NCI-H1092 (cell line): Measurements from ENCODE around the gene CCDC54.

Experiments used
- DNase-seq: peaks from one replicate; lab custom pipeline; 2025; lab: John Stamatoyannopoulos, UW

CCDC54 gene

DNA sequence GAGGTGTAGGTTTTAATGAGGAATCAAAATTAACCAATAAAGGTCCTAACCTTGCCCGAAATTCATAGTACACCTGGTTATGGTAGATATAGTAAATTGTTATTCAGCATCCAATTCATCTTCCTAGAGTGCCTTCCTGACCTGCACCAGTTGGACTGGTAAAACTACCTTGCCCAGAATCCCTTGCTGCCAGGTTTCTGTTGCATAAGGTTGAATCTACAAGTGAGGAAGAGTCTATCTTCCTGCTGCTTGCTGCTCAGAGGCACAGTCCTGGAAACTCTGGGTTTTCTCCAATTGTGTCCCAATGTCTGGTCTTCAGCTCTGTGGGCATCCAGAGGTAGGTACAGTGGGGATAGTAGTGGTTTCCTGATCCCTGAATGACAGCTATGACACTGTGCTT, 17.3 kb downstream of the CCDC54 start:
- no peak for DNase-seq

DNA sequence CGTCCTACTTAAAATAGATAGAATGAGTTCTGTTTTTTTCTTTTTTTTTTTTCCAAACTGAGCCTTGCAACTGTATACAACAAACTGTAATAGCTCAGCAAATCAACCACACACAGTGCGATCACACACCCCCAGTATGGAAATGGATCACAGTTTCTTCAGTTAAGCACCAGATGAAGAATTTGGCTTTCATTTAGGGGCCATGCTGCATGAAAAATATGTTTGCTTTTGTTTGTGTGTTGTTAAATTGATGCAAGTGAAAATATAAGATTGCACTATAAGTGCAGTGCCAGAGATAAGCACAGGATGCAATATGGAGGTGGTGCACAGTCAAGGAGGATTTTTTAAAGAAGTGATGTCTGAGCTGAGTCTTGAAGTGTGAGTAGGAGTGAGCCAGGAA, 17.8 kb downstream of the CCDC54 start:
- no peak for DNase-seq

DNA sequence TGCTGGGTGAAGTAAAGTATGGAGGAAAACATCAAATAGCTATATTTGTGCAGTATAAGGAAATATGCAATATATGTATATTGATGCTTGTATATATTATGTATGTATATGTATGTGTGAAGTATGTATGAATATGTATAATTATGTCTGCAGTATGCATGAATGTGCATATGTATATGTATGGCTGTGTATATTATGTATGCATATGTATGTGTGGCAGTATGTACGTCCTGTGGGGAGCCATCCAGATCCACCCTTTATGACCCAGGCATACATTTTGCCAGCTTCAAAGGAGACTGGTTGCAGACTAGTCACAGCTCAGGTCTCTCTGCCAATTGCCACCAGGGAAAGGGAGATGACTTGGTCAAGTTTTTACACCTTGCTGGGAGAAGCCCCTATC, 24.1 kb downstream of the CCDC54 start:
- no peak for DNase-seq

DNA sequence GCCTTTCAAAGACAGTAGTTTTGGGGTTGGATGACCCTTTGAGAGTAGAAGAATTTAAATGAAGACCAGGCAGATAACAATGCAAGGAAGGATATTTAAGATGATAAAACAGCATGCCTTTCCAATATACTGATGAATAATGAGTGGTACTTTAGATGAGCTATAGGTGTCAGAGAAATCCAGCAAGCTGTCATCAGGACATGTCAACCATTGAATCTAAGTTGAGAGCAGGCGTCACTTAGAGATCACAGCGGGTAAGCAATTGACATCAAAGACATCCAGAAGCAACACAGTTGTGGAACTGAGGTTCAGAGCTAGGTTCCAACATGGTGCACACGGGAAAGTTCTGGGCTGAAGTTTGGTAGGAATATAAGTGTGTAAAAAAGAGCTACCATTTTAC, 25.0 kb downstream of the CCDC54 start:
- DNase-seq: no peak

DNA sequence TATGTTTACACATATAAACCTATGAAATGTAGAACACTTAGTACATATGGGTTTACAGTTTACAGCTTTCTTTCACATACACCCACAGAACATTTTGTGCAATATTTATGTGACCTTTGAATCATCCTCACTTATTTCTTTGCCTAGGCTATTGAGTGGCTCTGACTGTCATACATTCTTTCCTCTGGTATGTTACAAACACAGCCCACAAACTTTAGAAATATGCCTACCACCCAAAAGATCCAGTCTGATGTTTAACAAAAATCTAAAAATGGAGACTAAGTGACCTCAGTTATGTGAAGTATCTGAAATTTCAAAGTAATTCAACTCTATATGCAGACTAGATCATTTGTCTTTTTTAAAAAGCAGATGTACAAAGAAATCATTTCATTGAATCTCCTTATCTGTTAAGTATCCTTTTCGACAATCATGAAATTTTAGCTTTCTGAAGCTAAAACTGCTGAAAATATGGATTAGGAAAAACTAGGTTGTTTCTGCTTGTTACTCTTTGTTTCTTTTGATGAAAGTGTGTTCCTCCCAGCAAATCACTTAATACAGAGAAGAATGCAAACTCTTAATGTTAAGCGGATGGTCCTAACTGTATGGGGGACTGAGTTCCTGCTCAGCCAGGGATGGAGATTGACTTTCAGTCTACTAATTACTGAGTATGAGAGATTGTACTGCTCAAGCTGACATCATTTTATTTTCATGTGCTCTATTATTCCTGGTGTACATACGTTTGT, 27.7 kb downstream of the CCDC54 start:
- no peak for DNase-seq

DNA sequence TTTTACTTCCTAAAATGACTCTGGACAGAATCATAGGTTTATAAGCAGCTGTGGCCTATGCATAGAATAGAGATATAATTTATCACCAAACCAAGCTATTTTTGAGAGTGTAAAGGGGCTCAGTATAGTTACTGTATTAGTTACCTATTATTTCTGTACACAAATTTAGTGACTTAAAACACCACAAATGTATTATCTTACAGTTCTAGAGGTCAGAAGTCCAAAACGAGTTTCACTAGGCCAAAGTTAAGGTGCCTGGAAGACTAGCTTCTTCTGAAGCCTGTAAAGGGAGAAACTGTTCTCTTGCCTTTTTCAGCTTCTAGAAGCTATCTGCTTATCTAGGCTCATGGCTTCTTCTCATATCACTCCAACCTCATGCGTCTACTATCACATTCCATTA, 30.1 kb downstream of the CCDC54 start:
- no peak for DNase-seq

DNA sequence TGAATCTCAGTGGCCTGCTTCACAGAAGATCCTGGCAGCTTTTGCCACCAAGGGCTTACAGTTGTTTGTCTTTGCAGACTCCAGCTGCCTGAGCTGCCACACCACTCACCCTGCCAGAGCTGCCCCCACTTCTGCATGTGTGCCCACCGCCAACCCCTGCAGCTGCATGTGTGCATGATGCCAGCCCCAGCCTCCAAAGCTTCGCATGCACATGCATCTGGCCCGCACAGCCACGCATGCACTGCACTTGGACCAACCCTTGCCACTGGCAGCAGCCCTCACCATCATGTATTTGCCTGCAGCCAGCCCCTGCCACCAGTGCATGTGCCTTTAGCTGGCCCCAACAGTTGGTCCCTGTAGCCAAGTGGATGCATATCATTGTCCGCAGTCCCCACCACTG, 31.3 kb downstream of the CCDC54 start:
- no peak for DNase-seq

DNA sequence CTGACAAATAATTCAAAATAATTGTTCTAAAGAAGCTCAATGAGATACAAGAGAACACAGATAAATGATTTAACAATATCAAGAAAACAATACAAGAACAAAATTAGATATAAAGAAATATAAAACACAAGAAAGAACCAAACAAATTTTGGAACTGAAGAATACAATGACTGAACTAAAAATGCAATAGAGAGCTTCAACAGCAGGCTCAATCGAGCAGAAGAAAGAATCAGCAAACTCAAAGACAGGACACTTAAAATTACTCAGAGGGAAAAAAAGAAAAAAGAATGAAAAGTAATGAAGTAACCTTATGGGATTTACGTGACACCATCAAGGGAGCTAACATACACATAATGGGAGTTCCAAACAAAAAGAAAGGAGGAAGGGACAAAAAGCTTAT, 32.1 kb downstream of the CCDC54 start:
- DNase-seq: no peak

DNA sequence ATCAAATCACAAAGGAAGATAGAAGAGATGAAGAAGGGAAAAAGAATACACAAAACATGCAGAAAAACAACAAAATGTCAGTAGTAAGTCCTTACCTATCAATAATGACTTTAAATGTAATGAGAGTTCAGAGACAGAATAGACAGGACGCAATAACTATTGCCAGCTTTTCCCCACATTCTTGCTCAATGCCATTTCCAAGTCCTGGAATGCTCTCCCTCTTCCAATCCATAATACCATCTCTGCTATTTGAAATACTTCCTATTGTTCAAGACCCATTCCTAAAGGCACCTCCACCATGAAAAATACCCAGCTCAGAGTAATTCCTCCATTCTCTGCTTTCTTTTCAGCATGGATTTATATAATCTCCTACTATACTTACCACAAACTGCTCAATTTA, 33.4 kb downstream of the CCDC54 start:
- no peak for DNase-seq

DNA sequence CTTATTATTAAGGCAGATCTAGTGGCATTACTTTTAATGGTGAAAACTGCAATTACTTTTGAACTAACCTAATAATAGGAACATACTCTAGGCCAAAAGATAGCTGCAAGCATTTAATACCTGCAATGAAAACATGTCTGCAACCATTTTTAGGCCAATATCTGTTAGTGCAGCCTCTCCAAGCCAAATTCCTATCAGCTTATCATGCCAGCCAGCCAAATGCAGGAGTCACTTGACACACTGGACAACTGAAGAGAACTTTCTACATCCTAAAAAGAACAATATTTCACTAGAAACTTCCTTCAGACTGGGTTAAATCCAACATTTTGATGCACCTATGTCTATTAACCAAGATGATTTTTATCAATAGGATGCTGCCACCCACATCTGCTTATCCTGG, 33.8 kb downstream of the CCDC54 start:
- no peak for DNase-seq

DNA sequence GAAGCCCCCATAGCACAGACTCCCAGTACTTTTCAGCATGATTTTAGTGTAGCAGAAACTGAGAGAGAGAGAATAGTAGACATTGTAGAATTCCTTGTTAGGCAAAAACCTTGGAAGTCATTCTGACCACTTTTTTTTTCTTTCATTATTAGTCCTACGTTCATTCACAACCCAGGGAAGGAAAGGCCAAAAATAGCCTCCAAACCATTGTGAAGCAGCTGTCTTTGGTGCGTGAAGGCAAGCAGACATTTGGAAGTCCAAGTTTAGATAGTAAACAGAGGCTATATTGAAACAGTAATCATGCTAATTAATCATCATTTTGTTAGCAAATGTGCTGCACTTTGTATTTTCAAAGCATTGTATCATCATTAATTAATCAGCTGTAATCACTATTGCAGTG, 34.5 kb downstream of the CCDC54 start:
- DNase-seq: no peak

DNA sequence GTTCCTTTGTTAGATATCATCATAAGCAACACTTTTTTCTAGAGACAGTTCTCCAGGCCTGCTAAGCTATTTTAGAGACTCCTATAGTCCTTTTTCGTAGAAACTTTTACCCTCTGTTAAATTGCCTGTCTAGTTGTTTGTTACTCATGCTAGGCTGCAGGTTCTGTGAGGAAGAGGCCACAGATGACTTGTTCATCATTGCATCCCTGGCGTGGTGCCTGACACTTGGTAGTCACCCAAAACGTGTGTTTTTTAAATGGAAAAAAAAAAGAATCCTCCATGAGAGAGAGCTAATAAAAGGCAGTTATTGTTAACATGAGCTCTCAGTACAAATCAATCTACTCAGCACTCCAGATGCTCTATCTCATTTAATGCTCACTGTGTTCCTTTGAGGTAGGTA, 35.1 kb downstream of the CCDC54 start:
- no peak for DNase-seq

DNA sequence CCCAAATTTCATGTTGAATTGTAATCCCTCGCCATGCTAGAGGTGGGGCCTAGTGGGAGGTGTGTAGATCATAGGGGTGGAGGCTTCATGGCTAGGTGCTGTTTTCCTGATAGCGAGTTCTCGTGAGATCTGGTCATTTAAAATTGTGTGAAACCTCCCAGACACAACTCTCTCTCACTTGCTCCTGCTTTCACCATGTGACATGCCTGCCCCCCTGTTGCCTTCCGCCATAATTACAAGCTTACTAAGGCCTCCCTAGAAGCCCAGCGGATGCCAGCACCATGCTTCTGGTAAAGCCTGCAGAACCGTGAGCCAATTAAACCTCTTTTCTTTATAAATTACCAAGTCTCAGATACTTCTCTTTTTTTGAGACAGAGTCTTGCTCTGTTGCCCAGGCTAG, 36.0 kb downstream of the CCDC54 start:
- no peak for DNase-seq

DNA sequence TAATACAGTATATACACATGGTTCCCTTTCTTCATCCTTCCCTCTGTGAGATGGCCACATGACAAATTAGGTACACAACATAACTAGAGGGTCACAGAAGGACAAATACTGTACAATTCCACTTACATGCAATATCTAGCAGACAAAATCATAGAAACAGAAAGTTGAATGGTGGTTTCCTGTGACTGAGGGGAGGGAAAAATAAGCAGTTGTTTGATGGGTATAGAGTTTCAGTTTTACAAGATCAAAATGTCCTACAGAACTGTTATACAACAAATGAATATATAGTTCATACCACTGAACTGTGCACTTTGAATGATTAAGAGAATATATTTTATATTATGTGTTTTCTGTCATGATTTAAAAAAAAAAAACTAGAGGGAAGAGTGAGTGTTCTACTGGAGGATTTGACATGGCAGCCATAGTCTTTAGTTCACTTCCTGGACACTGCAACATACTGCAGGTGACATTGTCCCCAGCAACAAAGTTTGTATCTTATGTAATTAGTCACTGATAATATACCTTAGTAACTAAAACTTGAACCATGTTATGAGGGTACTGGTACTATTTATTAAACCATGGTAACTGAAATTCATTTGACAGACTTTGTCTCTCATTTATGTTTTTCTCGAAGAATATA, 37.2 kb downstream of the CCDC54 start:
- no peak for DNase-seq

DNA sequence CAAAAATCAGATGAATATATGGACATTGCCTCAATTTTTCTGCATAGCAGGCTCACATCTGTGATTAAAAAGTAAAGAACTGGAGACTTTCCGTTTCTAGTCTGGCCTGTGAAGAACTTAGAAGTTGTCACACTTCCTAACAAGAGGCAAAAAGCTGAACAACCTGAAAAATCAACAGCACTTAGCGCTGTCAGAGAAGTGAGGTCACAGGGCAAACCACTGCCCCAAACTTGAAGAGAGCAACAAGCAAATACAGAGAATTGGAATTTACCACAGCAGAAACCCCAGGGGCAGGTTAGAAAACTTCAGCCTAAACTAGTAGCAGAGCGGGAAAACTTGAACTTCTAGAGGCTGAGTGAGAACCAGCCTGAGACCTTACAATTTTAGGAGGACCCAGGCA, 38.9 kb downstream of the CCDC54 start:
- no peak for DNase-seq

DNA sequence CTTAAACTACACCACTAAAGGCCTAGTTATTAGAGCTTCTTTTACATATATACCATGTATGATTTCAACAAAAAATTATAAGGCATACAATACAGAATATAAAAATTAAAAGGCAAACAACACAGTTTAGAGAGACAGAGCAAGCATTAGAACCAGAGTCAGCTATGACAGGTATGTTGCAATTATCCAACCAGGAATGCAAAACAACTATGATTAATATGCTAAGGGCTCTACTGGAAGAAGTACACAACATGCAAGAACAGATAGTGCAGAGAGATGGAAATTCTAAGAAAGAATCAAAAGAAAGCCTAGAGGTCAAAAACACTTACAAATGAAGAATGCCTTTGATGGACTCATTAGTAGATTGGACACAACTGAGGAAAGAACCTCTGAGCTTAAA, 39.6 kb downstream of the CCDC54 start:
- no peak for DNase-seq

DNA sequence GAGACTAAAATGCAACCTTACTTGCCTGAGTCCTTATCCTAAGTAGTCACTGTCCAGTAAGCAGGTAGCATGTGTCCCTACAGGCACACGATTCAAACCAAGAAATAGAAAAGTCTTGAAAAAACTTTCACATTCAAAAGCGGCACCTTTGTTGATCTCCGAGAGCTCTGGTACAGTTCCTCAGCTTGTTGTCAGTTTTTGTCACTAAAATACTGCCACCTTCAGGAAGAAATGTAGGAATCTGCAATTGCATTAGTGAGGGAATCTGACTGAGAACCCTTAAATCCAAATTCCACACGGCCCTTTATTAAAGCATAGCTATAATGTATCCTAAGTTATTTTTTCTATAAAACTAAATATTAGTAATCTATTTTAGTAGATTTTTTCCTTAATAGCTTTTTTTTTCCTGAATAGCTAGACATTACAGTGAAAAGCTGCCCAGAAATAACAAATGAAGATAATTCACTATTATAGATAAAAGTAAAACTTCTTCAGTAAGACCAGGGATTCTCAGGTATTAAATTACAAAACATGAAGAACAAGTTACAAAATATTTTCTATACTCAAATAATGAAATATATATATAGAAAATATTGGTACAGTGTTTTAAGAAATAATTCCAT, 44.0 kb downstream of the CCDC54 start:
- peak; percentile 4 for DNase-seq

DNA sequence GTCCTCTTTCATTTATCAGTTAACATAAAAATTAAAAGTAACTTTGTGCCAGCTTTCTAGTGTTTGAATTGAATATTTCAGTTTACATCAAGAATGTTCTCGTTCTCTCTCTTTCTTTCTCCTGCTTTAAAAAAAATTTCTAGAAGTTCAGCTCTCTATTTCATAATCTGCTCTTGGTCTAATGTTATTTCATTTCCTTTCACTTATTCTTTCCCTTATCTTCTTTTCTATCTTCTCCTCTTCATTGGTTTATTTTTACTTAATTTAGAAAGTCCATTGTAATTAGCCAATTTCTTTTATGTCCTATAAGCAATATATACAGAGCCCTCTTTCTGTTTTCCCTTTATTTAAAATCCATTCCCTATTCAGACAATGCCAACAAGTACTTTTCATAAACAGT, 44.6 kb downstream of the CCDC54 start:
- DNase-seq: no peak

DNA sequence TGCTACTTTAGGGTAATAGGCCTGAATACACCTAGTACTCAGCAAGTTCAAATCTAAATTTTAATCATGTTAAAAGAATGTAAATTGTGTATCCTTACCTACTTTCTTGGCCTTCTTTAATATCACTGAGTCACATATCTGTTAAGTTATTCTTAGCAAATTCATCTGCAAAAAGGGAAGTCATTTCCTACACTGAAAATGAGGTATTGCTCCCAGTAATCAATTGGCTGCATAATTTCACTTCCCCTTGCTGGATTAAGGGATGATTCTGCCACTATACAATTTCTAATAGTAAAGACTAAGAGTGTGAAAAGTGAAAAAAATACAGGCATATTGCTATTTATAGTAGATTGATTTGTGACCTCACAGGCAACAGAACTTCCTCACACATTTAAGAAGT, 47.8 kb downstream of the CCDC54 start:
- DNase-seq: no peak

DNA sequence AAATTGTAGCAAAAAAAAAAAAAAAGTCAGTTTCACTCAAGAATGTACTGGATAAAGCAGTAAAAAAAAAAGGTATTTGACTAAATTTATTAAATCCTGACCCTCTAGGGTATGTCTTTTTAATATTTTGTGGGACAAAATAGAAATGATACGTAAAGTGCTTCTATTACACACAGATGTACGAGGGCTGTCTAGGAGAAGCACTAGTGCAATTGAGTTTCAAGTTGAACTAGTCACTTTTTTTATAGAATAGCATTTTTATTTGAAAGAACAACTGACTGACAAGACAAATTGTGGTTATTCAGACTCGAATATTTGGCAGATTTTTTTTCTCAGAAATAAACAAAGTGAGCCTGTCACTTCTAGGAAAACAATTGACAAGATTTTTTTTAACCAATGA, 49.0 kb downstream of the CCDC54 start:
- DNase-seq: no peak
